Activated gamma-delta T cell treated with anti-CD3 and anti-CD28 coated beads, Interleukin-2, amount 50 U/mL, for 16 hours (primary cell): ENCODE results near the gene AKT3.
"Not testable (repeated sequence)": the region's sequence is repeated elsewhere in the genome, so short reads cannot be mapped to it uniquely, and the experiment has no call there.

Source experiments
- DNase-seq: peaks from one replicate; pipeline ENCODE4 v3.0.0-alpha.2; 2020; ENCODE audit warnings: low read depth

AKT3 gene

DNA sequence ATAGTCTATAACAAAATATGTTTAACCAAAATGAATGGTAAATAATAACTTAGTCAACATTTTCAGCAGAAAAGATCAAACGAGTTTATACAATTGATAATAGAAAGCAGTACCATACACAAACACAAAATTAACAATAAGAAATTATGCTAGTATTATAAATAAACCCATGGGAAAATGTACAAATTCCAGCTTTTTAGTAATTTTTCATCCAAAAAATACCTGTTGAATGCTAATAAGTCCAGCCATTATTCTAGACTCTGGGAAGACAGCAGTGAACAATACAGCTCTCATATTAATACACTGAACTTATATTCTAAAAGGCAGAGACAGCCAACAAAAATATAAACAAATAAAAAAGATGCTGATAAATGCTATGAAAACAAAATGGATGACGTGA, 66.3 kb downstream of the AKT3 start:
- no peak for DNase-seq

DNA sequence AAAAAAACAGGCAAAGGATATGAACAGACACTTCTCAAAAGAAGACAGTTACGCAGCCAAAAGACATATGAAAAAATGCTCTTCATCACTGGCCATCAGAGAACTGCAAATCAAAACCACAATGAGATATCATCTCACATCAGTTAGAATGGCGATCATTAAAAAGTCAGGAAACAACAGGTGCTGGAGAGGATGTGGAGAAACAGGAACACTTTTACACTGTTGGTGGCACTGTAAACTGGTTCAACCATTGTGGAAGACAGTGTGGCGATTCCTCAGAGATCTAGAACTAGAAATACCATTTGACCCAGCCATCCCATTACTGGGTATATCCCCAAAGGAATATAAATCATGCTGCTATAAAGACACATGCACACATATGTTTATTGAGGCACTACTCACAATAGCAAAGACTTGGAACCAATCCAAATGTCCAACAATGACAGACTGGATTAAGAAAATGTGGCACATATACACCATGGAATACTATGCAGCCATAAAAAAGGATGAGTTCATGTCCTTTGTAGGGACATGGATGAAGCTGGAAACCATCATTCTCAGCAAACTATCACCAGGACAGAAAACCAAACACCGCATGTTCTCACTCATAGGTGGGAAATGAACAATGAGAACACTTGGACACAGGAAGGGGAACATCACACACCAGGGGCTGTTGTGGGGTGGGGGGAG, 77.5 kb downstream of the AKT3 start:
- not testable (repeated sequence) for DNase-seq

DNA sequence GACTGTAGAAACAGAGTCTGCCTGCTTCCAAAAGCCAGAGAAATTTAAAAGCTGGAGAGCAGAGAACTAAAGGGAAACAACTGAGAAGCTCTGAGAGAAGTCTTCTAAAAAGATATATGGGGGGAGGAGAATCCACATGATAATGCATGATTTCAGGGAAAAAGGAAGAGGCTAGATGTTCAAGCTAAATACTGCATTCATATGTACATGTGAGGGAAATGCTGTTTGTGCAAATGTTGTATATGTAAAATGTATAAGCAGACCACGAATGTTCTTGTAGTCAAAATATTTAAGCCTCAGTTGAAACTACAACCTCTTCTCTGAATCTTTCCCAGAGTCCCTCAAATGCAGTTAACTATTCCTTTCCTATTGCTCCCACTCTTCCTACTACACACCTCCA, 79.2 kb downstream of the AKT3 start:
- DNase-seq: no peak

DNA sequence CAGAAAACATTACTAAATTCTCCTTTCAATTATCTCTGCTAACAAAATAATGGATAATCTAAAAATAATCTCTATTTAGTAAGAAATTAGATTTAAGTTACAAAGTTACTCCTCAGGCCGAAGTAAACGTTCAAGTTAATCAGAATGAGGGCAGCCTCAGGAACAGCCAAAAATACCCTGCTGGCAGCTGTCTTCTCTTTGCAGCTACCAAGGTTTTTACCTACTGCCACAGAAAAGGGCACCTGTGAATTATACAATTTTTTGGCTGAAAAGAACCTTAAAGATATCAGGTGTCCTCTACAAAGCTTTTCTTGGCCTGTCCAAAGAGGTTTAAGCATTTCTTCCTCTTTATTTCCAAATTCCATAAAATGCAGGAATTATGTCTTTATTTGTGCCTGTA, 84.4 kb downstream of the AKT3 start:
- DNase-seq: no peak

DNA sequence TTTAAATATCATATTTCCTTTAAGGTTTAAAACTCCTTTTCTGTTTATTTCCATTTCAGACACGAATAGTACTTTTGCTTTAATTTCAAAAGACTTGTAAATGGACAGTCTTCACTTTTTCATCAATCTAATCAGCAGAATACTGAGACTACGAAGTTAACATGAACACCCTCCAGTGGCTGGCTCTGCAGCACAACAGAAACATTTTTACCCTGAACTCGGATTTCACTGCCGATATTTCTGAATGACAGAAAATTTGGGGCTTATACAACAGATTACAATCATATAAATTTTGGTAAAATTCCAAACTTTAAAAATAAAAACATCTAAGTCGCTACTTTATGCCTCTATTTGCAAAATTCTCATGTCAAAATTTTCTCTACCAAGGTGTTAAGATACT, 86.2 kb downstream of the AKT3 start:
- no peak for DNase-seq

DNA sequence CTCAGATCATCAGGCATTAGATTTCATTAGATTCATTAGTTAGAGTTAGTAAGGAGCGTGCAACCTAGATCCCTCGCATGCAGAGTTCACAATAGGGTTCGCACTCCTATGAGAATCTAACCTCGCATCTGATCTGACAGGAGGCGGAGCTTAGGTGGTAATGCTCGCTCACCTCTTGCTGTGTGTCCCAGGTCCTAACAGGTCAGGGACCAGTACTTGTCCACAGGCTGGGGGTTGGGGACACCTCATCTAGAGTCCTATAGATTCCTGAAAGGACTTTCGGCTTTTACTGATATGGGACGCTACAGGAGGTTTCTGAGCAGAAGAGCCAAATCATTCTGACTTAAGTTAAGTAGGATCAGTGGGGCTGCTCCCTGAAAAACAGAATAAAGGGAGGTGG, 91.4 kb downstream of the AKT3 start:
- DNase-seq: no peak

DNA sequence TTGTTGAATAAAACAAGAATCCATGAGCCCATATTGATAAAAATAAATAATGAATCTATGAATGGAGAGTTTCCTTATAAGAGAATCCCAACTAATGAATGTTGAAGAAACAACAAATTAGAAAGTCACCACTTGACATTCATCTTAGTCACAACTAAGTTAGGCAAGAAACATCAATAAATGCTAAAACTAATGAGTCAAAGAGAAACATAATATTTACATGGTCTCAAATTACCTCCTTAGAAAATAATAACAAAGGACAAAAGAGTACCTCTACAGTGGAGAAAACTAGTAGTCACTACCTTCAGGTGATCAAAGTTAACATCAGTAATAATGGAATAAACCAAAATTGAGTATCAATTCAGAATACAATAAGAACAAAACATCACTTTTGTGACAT, 93.5 kb downstream of the AKT3 start:
- no peak for DNase-seq

DNA sequence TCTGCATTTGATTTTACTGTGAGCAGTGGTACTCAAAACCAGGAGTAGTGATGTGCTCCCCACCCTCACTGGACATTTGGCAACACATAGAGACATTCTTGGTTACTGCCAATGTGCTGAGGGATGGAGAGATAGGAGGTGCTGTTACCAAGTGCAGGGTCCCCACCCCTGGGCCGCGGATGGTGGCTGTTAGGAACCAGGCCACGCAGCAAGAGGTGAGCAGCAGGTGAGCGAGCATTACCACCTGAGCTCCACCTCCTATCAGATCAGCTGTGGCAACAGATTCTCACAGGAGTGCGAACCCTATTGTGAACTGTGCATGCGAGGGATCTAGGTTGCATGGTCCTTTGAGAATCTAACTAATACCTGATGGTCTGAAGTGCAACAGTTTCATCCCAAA, 95.7 kb downstream of the AKT3 start:
- no peak for DNase-seq

DNA sequence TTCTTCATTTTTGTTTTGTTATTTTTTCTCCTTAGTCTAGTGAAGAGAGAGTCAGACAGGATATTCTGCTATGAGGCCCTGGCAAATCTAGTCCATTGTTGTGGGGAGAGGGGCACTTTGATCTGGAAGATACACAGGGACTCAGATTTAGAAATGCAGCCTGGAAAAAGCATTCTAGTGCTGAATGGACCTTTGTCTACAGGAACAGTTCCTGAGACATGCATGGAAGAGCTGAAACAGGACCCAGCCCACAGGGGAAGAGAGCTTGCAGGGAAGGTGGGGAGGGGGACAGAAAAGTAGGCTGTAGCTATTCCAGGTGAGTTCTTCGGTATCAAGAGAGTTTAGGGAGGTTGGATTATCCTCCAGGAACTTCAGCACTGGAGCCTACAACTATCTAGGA, 98.5 kb downstream of the AKT3 start:
- no peak for DNase-seq

DNA sequence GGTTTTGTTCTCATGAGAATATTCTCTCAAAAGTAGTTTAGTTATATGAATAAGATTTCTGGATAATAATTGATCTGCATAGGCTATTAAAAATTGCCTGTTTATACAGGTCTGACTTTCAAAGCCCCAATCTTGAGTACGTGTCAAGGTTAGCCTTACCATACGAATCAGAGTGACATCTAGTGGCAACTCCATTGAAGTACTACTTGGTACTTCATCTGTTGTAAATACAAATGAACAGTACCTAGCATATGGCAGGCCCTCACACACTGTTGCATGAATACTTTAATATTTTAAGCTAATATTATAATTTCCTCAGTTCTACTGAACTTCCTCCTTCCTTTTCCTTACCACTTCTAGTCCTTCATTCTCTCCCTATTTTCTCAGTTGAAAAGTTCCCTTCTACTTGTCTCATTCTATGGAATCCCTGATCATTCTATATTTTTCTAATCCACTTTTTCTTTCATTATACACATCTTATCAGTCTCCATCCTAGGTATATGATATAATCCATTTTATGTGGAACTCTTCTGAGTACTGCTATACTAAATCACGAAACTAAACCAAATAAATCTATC, 101.2 kb downstream of the AKT3 start:
- DNase-seq: no peak

DNA sequence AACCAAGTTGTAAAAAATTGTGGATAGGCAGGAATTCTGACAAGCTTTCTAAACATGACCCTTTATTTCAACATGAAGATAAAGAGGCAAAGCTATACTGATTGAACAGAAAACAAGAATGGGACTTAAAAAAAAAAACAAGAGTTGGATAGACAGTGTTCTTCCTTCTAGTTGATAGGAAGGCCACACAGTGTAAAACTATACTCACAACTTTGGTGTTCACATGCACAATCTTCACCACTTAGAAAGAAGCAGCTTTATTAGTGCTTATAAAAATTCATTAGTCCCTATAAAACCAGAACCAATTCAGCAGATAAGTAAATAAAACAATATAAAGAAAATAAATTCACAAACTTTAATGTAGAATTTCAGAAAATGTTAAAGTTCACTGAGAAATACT, 101.8 kb downstream of the AKT3 start:
- DNase-seq: no peak

DNA sequence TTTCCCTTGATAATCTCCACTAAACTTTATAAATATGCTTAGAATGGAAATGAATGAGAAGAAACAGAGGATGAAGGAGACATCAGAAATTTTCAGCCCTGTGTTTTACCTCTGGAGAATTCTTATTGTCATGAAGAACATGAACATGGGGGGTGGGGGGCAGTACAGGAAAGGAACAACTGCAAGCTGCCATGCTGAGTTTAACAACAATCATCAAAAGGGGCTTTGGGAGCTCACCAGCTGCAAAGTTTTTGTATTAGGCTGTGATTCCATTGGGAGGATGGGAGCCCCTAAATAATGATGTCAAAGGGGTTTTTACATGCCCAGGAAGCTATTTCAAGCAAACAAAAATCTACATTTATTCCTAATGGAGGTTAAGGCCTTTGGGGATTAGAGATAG, 103.3 kb downstream of the AKT3 start:
- no peak for DNase-seq

DNA sequence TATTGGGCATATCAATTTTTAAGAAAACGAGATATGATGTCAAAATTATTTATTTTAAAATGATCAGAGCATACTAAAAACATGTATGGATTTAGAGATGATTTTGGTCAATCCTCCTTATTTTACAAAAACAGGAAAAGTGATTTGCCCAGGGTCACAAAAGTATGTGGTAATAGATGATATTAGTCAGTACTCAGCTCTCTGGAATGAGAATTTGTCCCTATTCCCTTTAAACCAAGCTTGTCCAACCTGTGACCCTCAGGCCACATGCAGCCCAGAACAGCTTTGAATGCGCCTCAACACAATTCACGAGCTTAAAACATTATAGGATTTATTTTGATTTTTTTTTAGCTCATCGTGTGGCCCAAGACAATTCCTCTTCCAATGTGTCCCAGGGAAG, 104.7 kb downstream of the AKT3 start:
- no peak for DNase-seq

DNA sequence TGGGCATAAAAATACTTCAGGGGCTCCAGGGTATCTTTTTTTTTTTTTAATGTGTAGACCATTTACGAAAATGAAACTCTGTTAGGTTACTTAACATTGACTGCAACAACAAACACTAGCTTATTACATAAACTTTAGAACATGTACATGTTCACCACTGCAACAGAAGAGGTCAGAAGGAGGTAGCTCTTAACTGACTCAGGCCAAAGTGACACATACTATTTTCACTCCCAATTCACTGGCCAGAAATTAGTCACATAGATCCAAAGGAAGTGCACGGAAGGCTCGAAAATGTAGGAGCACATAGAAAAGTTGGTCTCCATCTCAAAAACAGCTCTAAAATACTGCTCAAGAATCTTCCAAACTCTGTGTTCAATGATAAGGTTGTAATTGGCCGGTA, 107.2 kb downstream of the AKT3 start:
- no peak for DNase-seq

DNA sequence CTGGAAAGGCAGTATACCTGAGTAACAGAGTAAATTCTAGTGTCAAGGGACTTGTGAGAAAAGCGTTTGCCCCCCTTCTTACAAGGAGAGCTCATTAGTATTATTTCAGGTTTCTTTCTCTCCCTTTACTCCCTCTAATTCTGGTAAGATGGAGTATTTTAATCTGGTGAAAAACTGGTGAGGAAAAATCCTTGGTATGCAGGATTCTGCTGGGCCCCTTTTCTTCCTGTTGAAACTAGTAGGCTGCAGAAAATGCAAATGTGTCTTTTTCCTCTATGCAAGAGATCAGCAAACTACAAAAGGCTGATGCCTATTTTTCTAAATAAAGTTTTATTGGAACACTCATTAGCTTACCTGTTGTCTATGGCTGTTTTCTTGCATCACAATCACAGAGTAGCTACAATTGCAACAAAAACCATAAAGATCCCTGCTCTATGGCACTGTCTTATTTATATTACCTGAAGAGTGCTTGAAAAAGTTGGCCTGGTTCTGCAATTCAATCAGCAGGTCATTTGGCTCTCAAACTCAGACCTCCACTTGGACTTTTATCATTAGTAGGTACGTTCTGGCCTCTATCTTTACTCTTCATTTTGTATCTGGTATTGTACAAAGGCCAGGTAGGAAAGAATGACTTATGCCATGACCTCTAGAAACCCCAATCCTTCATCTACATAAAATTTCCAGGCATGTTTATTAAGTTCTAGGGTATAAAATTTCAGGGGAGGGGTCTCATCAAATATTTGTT, 109.6 kb downstream of the AKT3 start:
- DNase-seq: no peak

DNA sequence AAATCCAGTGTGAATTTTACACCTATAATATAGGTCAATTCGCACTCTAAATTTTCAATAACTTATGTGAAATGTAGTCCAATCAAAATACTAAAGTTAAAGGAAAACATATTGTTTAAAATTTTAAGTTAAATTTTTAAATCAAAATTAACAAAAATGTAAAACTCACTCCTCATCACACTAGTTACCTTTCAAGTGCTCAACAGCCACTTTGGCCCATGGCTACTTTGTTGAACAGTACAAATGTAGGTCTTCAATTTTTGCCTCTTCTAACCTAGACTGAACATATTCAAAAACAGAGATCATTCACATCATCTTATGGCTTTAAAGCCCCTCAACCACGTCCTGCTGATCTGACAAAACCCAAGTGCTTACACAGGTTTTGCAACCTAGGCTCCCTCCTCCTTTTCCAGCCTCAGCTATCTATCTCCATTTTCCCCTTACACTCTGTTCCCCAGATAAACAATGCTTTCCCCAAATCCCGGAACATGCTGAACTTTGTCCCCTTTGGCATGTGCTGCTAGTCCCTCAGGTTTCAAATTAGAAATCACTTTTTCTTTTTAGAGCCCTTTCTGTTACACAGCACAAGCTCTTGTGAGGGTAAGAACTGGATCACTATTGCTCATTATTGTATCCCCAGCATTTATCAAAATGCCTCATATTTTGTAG, 110.6 kb downstream of the AKT3 start:
- no peak for DNase-seq

DNA sequence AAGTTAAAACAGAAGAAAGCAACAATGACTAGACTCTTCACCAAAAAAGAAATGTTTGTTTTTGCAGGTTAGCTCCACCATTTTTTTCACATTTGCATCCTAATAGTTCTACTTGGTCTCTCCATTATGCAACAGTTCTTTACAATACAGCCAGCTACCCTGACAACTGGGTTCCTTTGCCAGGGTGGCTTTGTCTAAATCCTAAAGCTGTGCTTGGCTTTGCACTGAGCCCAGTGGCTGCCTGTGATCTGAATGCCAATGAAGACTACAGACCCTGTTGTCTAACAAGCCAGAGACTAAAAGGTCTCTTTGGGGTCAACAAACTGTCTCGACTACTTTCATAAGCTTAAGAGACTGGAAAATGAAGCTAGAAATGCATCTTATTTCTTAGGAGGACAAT, 112.0 kb downstream of the AKT3 start:
- DNase-seq: no peak

DNA sequence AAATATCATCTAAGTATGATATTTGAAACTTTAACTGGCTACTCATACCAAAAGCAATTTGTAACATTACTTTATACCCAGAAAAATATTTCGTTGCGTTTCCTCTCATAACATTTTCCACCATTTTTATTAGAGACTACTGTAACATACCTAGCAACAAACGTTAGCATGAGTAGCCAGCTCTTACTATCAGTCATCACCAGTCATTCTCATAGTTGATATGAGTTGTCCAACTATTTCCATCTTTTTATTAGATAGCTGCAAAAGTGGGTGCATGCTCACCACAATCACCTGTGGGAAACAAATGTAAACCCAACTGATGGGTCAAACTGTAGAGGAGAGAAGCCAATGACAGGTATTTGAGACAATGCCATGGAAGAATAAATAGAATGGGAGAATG, 114.6 kb downstream of the AKT3 start:
- no peak for DNase-seq

DNA sequence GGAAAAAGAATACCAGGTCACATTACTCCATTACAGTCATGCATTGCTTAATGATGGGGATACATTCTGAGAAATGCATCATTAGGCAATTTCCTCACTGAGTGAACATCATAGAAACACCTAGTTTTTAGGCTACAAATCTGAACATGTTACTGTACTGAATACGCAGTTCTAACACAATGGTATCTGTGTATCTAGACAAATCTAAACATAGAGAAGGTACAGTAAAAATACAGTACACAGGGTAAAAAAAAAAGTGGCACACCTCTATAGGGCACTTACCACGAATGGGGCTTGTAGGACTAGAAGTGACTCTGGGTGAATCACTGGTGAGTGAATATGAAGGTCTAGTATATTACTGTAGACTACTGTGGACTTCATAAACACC, 115.7 kb downstream of the AKT3 start:
- no peak for DNase-seq

DNA sequence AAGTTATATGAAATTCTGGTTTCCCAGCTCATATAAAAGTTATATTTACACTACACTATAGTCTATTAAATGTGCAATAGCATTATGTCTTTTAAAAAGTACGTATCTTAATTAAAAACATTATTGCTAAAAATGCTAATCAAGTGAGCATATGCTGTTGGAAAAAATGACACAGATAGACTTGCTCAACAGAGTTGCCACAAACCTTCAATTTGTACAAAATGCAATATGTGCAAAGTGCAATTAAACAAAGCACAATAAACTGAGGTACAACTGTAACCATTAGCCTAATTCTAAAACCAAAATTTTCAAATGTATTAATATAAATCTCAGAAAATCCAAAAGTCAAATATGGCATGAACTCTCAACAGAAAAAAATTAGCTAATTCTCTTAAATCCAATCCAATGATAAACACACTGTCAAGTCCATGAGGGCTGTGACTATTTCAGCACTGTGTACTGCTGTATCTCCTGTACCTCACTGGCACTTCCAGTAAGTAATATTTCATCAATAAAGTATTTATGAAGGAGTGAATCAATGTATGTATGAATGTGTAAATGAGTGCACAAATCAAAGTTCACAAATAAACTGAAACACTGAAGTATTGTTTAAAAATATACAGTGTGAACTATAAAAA, 116.3 kb downstream of the AKT3 start:
- no peak for DNase-seq

DNA sequence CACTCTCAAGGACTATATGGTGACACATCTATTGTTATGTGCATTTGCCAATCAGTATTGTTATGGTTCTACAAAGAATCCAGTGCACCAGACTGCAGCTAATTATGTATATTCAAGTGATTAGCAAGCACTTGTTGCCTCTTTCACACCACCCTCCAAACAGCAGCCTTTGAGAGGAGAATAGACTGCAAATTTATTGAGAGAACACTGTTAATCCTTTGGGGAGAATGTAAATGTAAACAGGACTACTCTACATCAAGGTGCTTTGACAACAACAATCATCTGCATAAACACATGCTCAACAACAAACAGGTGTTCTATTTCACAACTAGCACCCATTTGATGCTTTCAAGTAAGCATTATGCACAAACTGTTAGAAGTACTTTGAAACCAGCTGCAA, 117.4 kb downstream of the AKT3 start:
- DNase-seq: no peak

DNA sequence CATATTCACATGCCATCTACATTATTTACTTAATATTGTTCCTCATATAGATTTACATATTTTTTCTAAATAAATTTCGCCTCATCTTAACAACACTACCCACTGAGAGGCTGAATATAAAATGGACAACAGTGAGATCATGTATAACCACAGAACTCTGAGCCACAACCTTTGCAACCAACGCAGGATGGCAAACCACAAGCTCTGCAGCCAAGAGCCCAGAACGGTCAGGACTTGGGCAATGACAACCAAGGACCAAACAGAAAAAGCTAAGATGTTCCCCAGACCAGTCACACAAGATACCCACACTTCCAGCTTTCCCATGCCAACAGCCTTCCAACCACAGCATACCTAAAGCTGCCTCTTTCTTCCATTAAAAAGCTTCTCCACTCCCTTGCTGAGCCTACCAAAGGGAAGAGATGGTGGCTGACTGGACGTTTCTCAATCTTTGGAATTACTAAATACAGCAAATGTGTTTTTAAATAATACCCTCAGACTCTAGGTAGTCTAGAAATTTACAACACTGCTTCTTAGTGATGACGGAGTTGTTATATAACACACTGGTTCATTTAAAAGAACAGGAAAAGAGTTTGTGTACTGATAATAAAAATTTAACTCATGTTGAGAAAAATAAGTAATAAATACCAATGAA, 117.9 kb downstream of the AKT3 start:
- no peak for DNase-seq
